Keratinocyte (primary cell): ENCODE results near the gene TNNC2. TPM values are rescaled to one million over a fixed set of nuclear protein-coding genes. Genes with fewer than 3 reads are reported as not detected.

Experiments
- DNase-seq: peaks from one replicate; pipeline ENCODE4 v3.0.0-alpha.2; 2011; ENCODE audit warnings: low read depth, missing footprints, low spot score
- FAIRE-seq: peaks from 2 replicates; lab custom pipeline; 2011; peaks lifted over from hg19 to GRCh38; lab: Jason Lieb, UNC
- H2AFZ ChIP-seq: 2 replicates; pipeline ENCODE4 v1.6.0; 2012; ENCODE audit warnings: low read length, control low read depth, inconsistent platforms; ENCODE audit not compliant: control insufficient read depth
- H3K27ac ChIP-seq: 2 replicates; pipeline ENCODE4 v1.5.1; 2011; ENCODE audit warnings: low read length; ENCODE audit not compliant: control insufficient read depth, insufficient read depth
- H3K27me3 ChIP-seq: 3 replicates; pipeline ENCODE4 v1.6.0; 2011; ENCODE audit warnings: low read length; ENCODE audit not compliant: control insufficient read depth, insufficient read depth; ENCODE audit errors: extremely low read depth
- H3K36me3 ChIP-seq, 2 experiments: 2 replicates in 1 of 2; 3 replicates in 1 of 2; pipeline ENCODE4 v1.5.1; 2011; ENCODE audit warnings: low read length in 2 of 2, mild to moderate bottlenecking in 1 of 2; ENCODE audit not compliant: control insufficient read depth in 2 of 2, insufficient read depth in 2 of 2; ENCODE audit errors: extremely low read depth in 1 of 2
- H3K4me1 ChIP-seq: 3 replicates; pipeline ENCODE4 v1.5.1; 2011; ENCODE audit warnings: low read length; ENCODE audit not compliant: control insufficient read depth, insufficient read depth; ENCODE audit errors: extremely low read depth
- H3K4me2 ChIP-seq: 3 replicates; pipeline ENCODE4 v1.6.0; 2011; ENCODE audit warnings: low read depth, low read length; ENCODE audit not compliant: control insufficient read depth, insufficient read depth; ENCODE audit errors: extremely low read depth
- H3K4me3 ChIP-seq, 3 experiments: fragments of 200-600 bp in 1 of 3; sonication (generic) in 1 of 3; 2 replicates in 2 of 3; 3 replicates in 1 of 3; pipeline ENCODE4 v1.5.1; 2011 to 2016; ENCODE audit warnings: low read length in 3 of 3, mild to moderate bottlenecking in 3 of 3, control low read depth in 2 of 3, inconsistent platforms in 1 of 3, low read depth in 1 of 3, mixed read lengths in 1 of 3, mixed run types in 1 of 3, moderate library complexity in 1 of 3; ENCODE audit not compliant: control insufficient read depth in 2 of 3, insufficient read depth in 2 of 3; ENCODE audit errors: extremely low read depth in 1 of 3
- H3K79me2 ChIP-seq: 2 replicates; pipeline ENCODE4 v1.6.0; 2012; ENCODE audit warnings: low read length; ENCODE audit not compliant: control insufficient read depth, insufficient read depth
- H3K9ac ChIP-seq: 3 replicates; pipeline ENCODE4 v1.6.0; 2011; ENCODE audit warnings: low read length; ENCODE audit not compliant: control insufficient read depth, insufficient read depth; ENCODE audit errors: extremely low read depth
- H3K9me1 ChIP-seq: 3 replicates; pipeline ENCODE4 v1.6.0; 2011; ENCODE audit warnings: low read length; ENCODE audit not compliant: control insufficient read depth, insufficient read depth; ENCODE audit errors: extremely low read depth
- H3K9me3 ChIP-seq: 2 replicates; pipeline ENCODE4 v1.5.1; 2012; ENCODE audit warnings: low read depth, low read length; ENCODE audit not compliant: control insufficient read depth
- H4K20me1 ChIP-seq: 3 replicates; pipeline ENCODE4 v1.6.0; 2011; ENCODE audit warnings: low read length; ENCODE audit not compliant: control insufficient read depth, insufficient read depth; ENCODE audit errors: extremely low read depth
- CTCF ChIP-seq, 3 experiments: IDR thresholded peaks in 1 of 3; conservative IDR thresholded peaks in 1 of 3; optimal IDR thresholded peaks in 1 of 3; 2 replicates in 2 of 3; 3 replicates in 1 of 3; pipeline versions ENCODE3 to v1.5.1; 2011; ENCODE audit warnings: low read length in 3 of 3, mild to moderate bottlenecking in 3 of 3, moderate library complexity in 2 of 3, control low read depth in 1 of 3, inconsistent platforms in 1 of 3; ENCODE audit not compliant: insufficient read depth in 2 of 3; ENCODE audit errors: extremely low read depth in 1 of 3
- EZH2 ChIP-seq: IDR thresholded peaks from one replicate; pipeline ENCODE4 v1.6.1; 2012; ENCODE audit warnings: inconsistent platforms, mild to moderate bottlenecking, low read length, moderate library complexity
- dilution Hi-C: fragments of 300-500 bp; cut with MboI; formaldehyde crosslinking; loops from one replicate; pipeline ENCODE4 v1.7.0; 2020; ENCODE audit warnings: low sequenced_read_pairs; ENCODE audit not compliant: extremely low pct_ligation_motif_present
- polyA plus RNA-seq, 5 experiments: library from polyadenylated mRNA; depleted of rRNA in 3 of 5; stranded (reverse) in 3 of 5; stranded (forward) in 1 of 5; unstranded in 1 of 5; fragments of >200 nt; gene quantifications; 1 replicate in 1 of 5; 2 replicates in 3 of 5; 3 replicates in 1 of 5; pipeline versions ENCODE4 v1.2.1 to v1.2.3, GENCODE V29; 2011 to 2012; ENCODE audit warnings: missing spikeins in 2 of 5, low read depth in 1 of 5, low replicate concordance in 1 of 5

The TNNC2 gene
- polyA plus RNA-seq, 1 donor (not counting 4 experiments of a cell fraction or from before 2014, with no cell fraction given), result 0.16 TPM

- H3K79me2 ChIP-seq, result no peaks in the 10 kb centered on the region
- H3K4me1 ChIP-seq, result no peaks in the 10 kb centered on the region
- H3K4me2 ChIP-seq, result no peak overlapping the region
- no peak overlapping the region for H3K4me3 ChIP-seq
- no peaks in the 10 kb centered on the region for H4K20me1 ChIP-seq
- no peaks in the 10 kb centered on the region for H3K9me1 ChIP-seq
- H3K36me3 ChIP-seq, result peaks cover 7 to 12% of the 10 kb centered on the region in 2 experiments
- FAIRE-seq, result no peak
- dilution Hi-C loops, result no loop called here
- H3K9me3 ChIP-seq, result no peaks in the 10 kb centered on the region
- no peak for DNase-seq
- no peak overlapping the region for H2AFZ ChIP-seq
- H3K27me3 ChIP-seq, result no peaks in the 10 kb centered on the region
- TF ChIP-seq CTCF (optimal IDR thresholded peaks at IDR 0.05 in 1 of 3, IDR thresholded peaks at IDR 0.05 in 1 of 3, conservative IDR thresholded peaks at IDR 0.05 in 1 of 3; ENCODE audit: extremely low read depth in 1 of 3, insufficient read depth in 2 of 3, low read length in 3 of 3), result no peak
- TF ChIP-seq EZH2, result no peak
- H3K27ac ChIP-seq, result no peak overlapping the region
- no peak overlapping the region for H3K9ac ChIP-seq
Measured at GRCh38 chr20:45848969-45849582, 22.0 kb upstream of the TNNC2 start.

- TF ChIP-seq EZH2, result no peak
- no peak for TF ChIP-seq CTCF (optimal IDR thresholded peaks at IDR 0.05 in 1 of 3, IDR thresholded peaks at IDR 0.05 in 1 of 3, conservative IDR thresholded peaks at IDR 0.05 in 1 of 3; ENCODE audit: extremely low read depth in 1 of 3, insufficient read depth in 2 of 3, low read length in 3 of 3)
- dilution Hi-C loops, result no loop called here
- Histone ChIP-seq H3K9me1 (no peaks in the 10 kb centered on the region), H3K4me2 (no peak overlapping the region), H3K36me3 (peaks cover 12% of the 10 kb centered on the region in 2 experiments), H3K4me1 (no peaks in the 10 kb centered on the region), H3K27me3 (no peaks in the 10 kb centered on the region), H3K4me3 (no peak overlapping the region), H3K9ac (no peak overlapping the region), H4K20me1 (no peaks in the 10 kb centered on the region), H3K79me2 (no peaks in the 10 kb centered on the region), H2AFZ (no peak overlapping the region), H3K9me3 (no peaks in the 10 kb centered on the region), H3K27ac (no peak overlapping the region)
- no peak for DNase-seq
- no peak for FAIRE-seq
Measured at GRCh38 chr20:45848421-45848820, 21.3 kb upstream of the TNNC2 start.
